H1 (cell line): Measurements from ENCODE around the gene CEP70. TPM values are rescaled to one million over a fixed set of nuclear protein-coding genes. Genes with fewer than 3 reads are reported as not detected.

Experiments used
- CREB1 ChIP-seq: IDR thresholded peaks from 2 replicates; pipeline ENCODE4 v1.6.1; 2012; ENCODE audit warnings: inconsistent platforms
- FOSL1 ChIP-seq: IDR thresholded peaks from 2 replicates; pipeline ENCODE4 v1.6.1; 2011; ENCODE audit warnings: mild to moderate bottlenecking, low read depth, low read length, moderate library complexity; ENCODE audit not compliant: insufficient read depth
- JUN ChIP-seq: IDR thresholded peaks from 2 replicates; pipeline ENCODE4 v1.6.1; 2011; ENCODE audit warnings: low read depth, mild to moderate bottlenecking, improper control_type of control experiment, low read length
- JUND ChIP-seq: IDR thresholded peaks from 2 replicates; pipeline ENCODE4 v1.6.1; 2011; ENCODE audit warnings: mild to moderate bottlenecking, improper control_type of control experiment, low read length
- KDM4A ChIP-seq: IDR thresholded peaks from one replicate; pipeline ENCODE4 v1.7.1; 2012; ENCODE audit warnings: low read depth, mild to moderate bottlenecking, moderate library complexity, low read length, inconsistent platforms; ENCODE audit not compliant: severe bottlenecking
- RAD21 ChIP-seq, 2 experiments: IDR thresholded peaks in 1 of 2; conservative IDR thresholded peaks in 1 of 2; 2 replicates each; pipeline ENCODE4 v1.6.1; 2011; ENCODE audit warnings: low read depth in 2 of 2, low read length in 2 of 2, improper control_type of control experiment in 1 of 2, inconsistent platforms in 1 of 2, mild to moderate bottlenecking in 1 of 2, moderate library complexity in 1 of 2
- SIN3A ChIP-seq, 2 experiments: IDR thresholded peaks in 1 of 2; conservative IDR thresholded peaks in 1 of 2; 2 replicates each; pipeline ENCODE4 v1.6.1; 2011 to 2012; ENCODE audit warnings: low read length in 2 of 2, improper control_type of control experiment in 1 of 2, low read depth in 1 of 2, mild to moderate bottlenecking in 1 of 2
- SP1 ChIP-seq: IDR thresholded peaks from 2 replicates; pipeline ENCODE4 v1.6.1; 2011; ENCODE audit warnings: low read depth, low read length
- TAF7 ChIP-seq: optimal IDR thresholded peaks from 2 replicates; pipeline ENCODE3; 2011; ENCODE audit warnings: low read depth, mild to moderate bottlenecking, inconsistent platforms, low read length, moderate library complexity, borderline replicate concordance
- TBP ChIP-seq: IDR thresholded peaks from 2 replicates; pipeline ENCODE4 v1.6.1; 2011; ENCODE audit warnings: low read depth, low read length, improper control_type of control experiment
- YY1 ChIP-seq: IDR thresholded peaks from 2 replicates; pipeline ENCODE4 v1.6.1; 2011; ENCODE audit warnings: low read depth, mild to moderate bottlenecking, low read length
- polyA plus RNA-seq, 7 experiments: library from polyadenylated mRNA; depleted of rRNA in 3 of 7; stranded (reverse) in 5 of 7; unstranded in 2 of 7; fragments of >200 nt in 5 of 7; fragments of 200-250 nt in 2 of 7; gene quantifications; 1 replicate in 5 of 7; 2 replicates in 1 of 7; 4 replicates in 1 of 7; pipeline versions ENCODE4 v1.2.1 to v1.2.3, GENCODE V29; 2011 to 2013; ENCODE audit warnings: missing spikeins in 2 of 7, mixed read lengths in 2 of 7
- total RNA-seq: library from RNA; stranded (reverse); fragmentation: NEBNext Ultra II Directional; extraction: Animal tissue kit (Norgen Biotek cat#: 25700); gene quantifications from 2 replicates; pipeline ENCODE4 v1.2.1, GENCODE V29; 2021
- TF ChIP-seq, protein P1 (sequence below), 3 experiments: IDR thresholded peaks; 1 replicate in 2 of 3; 2 replicates in 1 of 3; pipeline versions ENCODE4 v1.5.1 to v1.6.1; 2011; ENCODE audit warnings: low read length in 3 of 3, mild to moderate bottlenecking in 3 of 3, inconsistent platforms in 2 of 3, low read depth in 1 of 3, moderate library complexity in 1 of 3; ENCODE audit not compliant: insufficient read depth in 1 of 3; ENCODE audit errors: control extremely low read depth in 1 of 3
- TF ChIP-seq, protein P2 (sequence below): IDR thresholded peaks from 2 replicates; pipeline ENCODE4 v1.6.1; 2011; ENCODE audit warnings: low read length, improper control_type of control experiment
- TF ChIP-seq, protein P3 (sequence below): IDR thresholded peaks from 2 replicates; pipeline ENCODE4 v1.6.1; 2012; ENCODE audit warnings: inconsistent platforms

Gene CEP70
- total and polyA plus RNA-seq, 2 of the 8 experiments (the other 6 are each of a cell fraction or from before 2014, with no cell fraction given), result 3.9 to 26.2 TPM

DNA sequence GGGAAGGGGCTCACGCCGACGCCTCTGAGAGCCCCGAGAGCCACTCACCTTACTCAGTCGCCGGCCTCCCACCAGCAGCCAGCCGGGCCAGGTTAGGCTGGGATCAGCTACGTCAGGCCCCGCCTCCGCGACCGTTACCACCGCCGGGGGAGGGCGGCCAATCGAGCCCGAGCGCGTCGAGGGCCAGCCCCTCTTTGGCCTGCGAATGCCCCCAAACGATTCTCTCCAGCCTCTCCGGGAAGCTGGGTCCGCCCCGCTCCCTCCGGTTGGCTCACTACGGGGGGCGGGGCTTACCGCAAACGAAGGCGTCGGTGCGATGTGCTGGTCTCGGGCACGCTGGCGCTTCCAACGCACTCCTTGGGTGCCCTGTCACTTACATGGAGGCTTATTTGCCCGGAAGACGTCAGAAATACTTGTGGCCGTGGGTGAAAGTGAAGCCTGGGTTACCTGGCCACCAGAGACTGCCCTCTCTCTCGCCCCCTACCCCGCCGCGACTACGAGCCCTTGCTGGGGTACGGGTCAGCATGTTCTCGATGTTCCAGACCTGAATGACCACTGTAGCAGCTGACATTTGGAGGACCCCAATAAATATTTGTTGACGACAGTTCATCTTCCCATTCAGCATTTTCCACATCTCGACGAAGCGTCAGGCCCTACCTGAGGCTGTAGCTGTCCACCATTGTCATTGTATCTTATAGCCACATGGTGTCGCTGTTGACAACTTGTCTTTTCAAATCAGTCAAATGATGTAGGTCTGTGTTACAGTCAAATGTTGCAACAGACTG lies at the start of gene CEP70 (continued):
- TF ChIP-seq, protein P1, sequence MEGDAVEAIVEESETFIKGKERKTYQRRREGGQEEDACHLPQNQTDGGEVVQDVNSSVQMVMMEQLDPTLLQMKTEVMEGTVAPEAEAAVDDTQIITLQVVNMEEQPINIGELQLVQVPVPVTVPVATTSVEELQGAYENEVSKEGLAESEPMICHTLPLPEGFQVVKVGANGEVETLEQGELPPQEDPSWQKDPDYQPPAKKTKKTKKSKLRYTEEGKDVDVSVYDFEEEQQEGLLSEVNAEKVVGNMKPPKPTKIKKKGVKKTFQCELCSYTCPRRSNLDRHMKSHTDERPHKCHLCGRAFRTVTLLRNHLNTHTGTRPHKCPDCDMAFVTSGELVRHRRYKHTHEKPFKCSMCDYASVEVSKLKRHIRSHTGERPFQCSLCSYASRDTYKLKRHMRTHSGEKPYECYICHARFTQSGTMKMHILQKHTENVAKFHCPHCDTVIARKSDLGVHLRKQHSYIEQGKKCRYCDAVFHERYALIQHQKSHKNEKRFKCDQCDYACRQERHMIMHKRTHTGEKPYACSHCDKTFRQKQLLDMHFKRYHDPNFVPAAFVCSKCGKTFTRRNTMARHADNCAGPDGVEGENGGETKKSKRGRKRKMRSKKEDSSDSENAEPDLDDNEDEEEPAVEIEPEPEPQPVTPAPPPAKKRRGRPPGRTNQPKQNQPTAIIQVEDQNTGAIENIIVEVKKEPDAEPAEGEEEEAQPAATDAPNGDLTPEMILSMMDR (IDR thresholded peaks at IDR 0.05; ENCODE audit: control extremely low read depth in 1 of 3, insufficient read depth in 1 of 3, low read depth in 1 of 3, low read length in 3 of 3), result peak; percentile 39 to 92 (median 65)
- TF ChIP-seq, protein P2, sequence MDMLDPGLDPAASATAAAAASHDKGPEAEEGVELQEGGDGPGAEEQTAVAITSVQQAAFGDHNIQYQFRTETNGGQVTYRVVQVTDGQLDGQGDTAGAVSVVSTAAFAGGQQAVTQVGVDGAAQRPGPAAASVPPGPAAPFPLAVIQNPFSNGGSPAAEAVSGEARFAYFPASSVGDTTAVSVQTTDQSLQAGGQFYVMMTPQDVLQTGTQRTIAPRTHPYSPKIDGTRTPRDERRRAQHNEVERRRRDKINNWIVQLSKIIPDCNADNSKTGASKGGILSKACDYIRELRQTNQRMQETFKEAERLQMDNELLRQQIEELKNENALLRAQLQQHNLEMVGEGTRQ, result no peak
- TF ChIP-seq, protein P3, sequence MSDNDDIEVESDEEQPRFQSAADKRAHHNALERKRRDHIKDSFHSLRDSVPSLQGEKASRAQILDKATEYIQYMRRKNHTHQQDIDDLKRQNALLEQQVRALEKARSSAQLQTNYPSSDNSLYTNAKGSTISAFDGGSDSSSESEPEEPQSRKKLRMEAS, result peak; percentile 84
- TF ChIP-seq SIN3A (conservative IDR thresholded peaks at IDR 0.05 in 1 of 2, IDR thresholded peaks at IDR 0.05 in 1 of 2; ENCODE audit: low read depth in 1 of 2, low read length in 2 of 2) (peak in 1 of 2 experiments; percentile 75; a peak in 2 of 4 replicates), TAF7 (peak; percentile 17), TBP (peak; percentile 43; the same call in 1 of the 2 replicates), RAD21 (IDR thresholded peaks at IDR 0.05 in 1 of 2, conservative IDR thresholded peaks at IDR 0.05 in 1 of 2; ENCODE audit: low read depth in 2 of 2, low read length in 2 of 2) (peak; percentile 84 to 87), SP1 (peak; percentile 78; the same call in 1 of the 2 replicates), YY1 (peak; percentile 88), CREB1 (peak; percentile 89), JUND (peak; percentile 28), KDM4A (peak; percentile 99), JUN (no peak), FOSL1 (no peak)
